Breast epithelium (tissue), 4 donors: ENCODE measurements around the gene SLBP. TPM values are rescaled to one million over a fixed set of nuclear protein-coding genes. Genes with fewer than 3 reads are reported as not detected.

ENCODE experiments used
- DNase-seq, 2 donors: peaks; one replicate each; pipeline ENCODE4 v3.0.0-alpha.2; 2019; ENCODE audit warnings: low spot score in 2 of 2
- H3K27ac ChIP-seq, 2 donors: fragments of 200-600 bp; sonication (generic) in 1 of 2; one replicate each; pipeline ENCODE4 v1.5.1; 2016 to 2019; ENCODE audit warnings: mild to moderate bottlenecking in 1 of 2
- H3K27me3 ChIP-seq, 2 donors: fragments of 200-600 bp; sonication (generic) in 1 of 2; one replicate each; pipeline versions ENCODE4 v1.5.1 to v1.6.0; 2017 to 2019; ENCODE audit warnings: control low read depth in 1 of 2, mild to moderate bottlenecking in 1 of 2
- H3K36me3 ChIP-seq: fragments of 200-600 bp; one replicate; pipeline ENCODE4 v1.5.1; 2019
- H3K4me1 ChIP-seq, 2 donors: fragments of 200-600 bp; sonication (generic); one replicate each; pipeline ENCODE4 v1.5.1; 2016 to 2019; ENCODE audit warnings: control low read depth in 1 of 2
- H3K4me3 ChIP-seq, 3 donors: fragments of 200-600 bp; sonication (generic); 1 replicate in 2 of 3; 2 replicates in 1 of 3; pipeline ENCODE4 v1.5.1; 2016 to 2019; ENCODE audit warnings: mild to moderate bottlenecking in 3 of 3, moderate library complexity in 2 of 3
- H3K9me3 ChIP-seq, 2 donors: fragments of 200-600 bp; sonication (generic) in 1 of 2; one replicate each; pipeline ENCODE4 v1.5.1; 2016 to 2019; ENCODE audit warnings: control low read depth in 1 of 2
- CTCF ChIP-seq, 3 donors: fragments of 450-650 bp; IDR thresholded peaks; one replicate each; pipeline ENCODE4 v1.5.1; 2016 to 2017; ENCODE audit warnings: antibody characterized with exemption in 3 of 3, mild to moderate bottlenecking in 3 of 3, moderate library complexity in 3 of 3
- POLR2A ChIP-seq: fragments of 450-650 bp; IDR thresholded peaks from one replicate; pipeline ENCODE4 v1.6.1; 2016; ENCODE audit warnings: antibody characterized with exemption, mild to moderate bottlenecking, moderate library complexity
- POLR2AphosphoS5 ChIP-seq, 3 donors: sonication (generic); formaldehyde crosslinking; IDR thresholded peaks; one replicate each; pipeline ENCODE4 v1.6.1; 2017; ENCODE audit warnings: antibody characterized with exemption in 3 of 3
- intact Hi-C: fragments of 100-400 bp; cut with DNase I; formaldehyde crosslinking; loops from one replicate; pipeline ENCODE4 v1.15.1; 2023; ENCODE audit warnings: low total_unique reads
- total RNA-seq, 3 donors: library from RNA; depleted of rRNA; stranded (reverse); fragments of >200 nt; gene quantifications; one replicate each; pipeline ENCODE4 v1.1.0, GENCODE V29; 2016

The SLBP gene
- total RNA-seq, 3 donors from 2014 or later, result 45.1 to 52.0 (median 45.6) TPM

- TF ChIP-seq POLR2AphosphoS5 (IDR thresholded peaks at IDR 0.05) (no peak), CTCF (IDR thresholded peaks at IDR 0.05) (peak; percentile 72 to 88 (median 83))
- no peaks in the 10 kb centered on the region for H3K27me3 ChIP-seq
- no peaks in the 10 kb centered on the region for H3K9me3 ChIP-seq
- intact Hi-C loops, result no loop called here
- H3K27ac ChIP-seq, result no peak overlapping the region
- H3K36me3 ChIP-seq, result no peaks in the 10 kb centered on the region
- no peaks in the 10 kb centered on the region for H3K4me1 ChIP-seq
- no peak overlapping the region for H3K4me3 ChIP-seq
- peak; percentile 62 to 83 for DNase-seq
Observed at GRCh38 chr4:1693131-1693896, 18.8 kb downstream of the SLBP start.

- Histone ChIP-seq H3K9me3 (no peaks in the 10 kb centered on the region), H3K4me1 (no peaks in the 10 kb centered on the region), H3K36me3 (no peaks in the 10 kb centered on the region), H3K4me3 (no peak overlapping the region), H3K27ac (no peak overlapping the region), H3K27me3 (no peaks in the 10 kb centered on the region)
- DNase-seq, result no peak
- intact Hi-C loops, result no loop called here
- no peak for TF ChIP-seq POLR2AphosphoS5 (IDR thresholded peaks at IDR 0.05)
- TF ChIP-seq POLR2A, result no peak
- TF ChIP-seq CTCF (IDR thresholded peaks at IDR 0.05), result no peak
Observed at GRCh38 chr4:1691737-1692373, 20.3 kb downstream of the SLBP start.

GRCh38 chr4:1690698-1691097, 21.4 kb downstream of the SLBP start:
- H3K36me3 ChIP-seq, result no peaks in the 10 kb centered on the region
- H3K27me3 ChIP-seq, result no peaks in the 10 kb centered on the region
- no peak overlapping the region for H3K4me3 ChIP-seq
- no peak for DNase-seq
- H3K4me1 ChIP-seq, result no peaks in the 10 kb centered on the region
- intact Hi-C loops, result no loop called here
- H3K9me3 ChIP-seq, result no peaks in the 10 kb centered on the region
- TF ChIP-seq CTCF (IDR thresholded peaks at IDR 0.05), result no peak
- no peak for TF ChIP-seq POLR2AphosphoS5 (IDR thresholded peaks at IDR 0.05)
- TF ChIP-seq POLR2A, result no peak
- H3K27ac ChIP-seq, result no peak overlapping the region

- no peak for DNase-seq
- intact Hi-C loops, result no loop called here
- Histone ChIP-seq H3K36me3 (no peaks in the 10 kb centered on the region), H3K27me3 (no peaks in the 10 kb centered on the region), H3K4me3 (no peak overlapping the region), H3K9me3 (no peaks in the 10 kb centered on the region), H3K27ac (peak overlapping the region in 1 of 2 donors; percentile 12), H3K4me1 (no peaks in the 10 kb centered on the region)
- TF ChIP-seq CTCF (IDR thresholded peaks at IDR 0.05) (no peak), POLR2A (no peak), POLR2AphosphoS5 (IDR thresholded peaks at IDR 0.05) (no peak)
Observed at GRCh38 chr4:1686440-1687036, 25.6 kb downstream of the SLBP start.
